Activated CD4-positive, alpha-beta T cell treated with anti-CD3 and anti-CD28 coated beads, Interleukin-2, amount 50 U/mL, for 16 hours (primary cell): ENCODE results near the gene CYSRT1.
A peak's percentile ranks its signal among the peaks of the same experiment; 100 is the strongest.

Experiments used
- DNase-seq: peaks from one replicate; pipeline ENCODE4 v3.0.0-alpha.2; 2020

Gene CYSRT1

GRCh38 chr9:137224830-137225694 is at the start of gene CYSRT1:
CYSRT1 (plus strand) TSS chr9:137225174; CDS start chr9:137225622, 448 bp downstream.
- DNase-seq, result no peak

DNA sequence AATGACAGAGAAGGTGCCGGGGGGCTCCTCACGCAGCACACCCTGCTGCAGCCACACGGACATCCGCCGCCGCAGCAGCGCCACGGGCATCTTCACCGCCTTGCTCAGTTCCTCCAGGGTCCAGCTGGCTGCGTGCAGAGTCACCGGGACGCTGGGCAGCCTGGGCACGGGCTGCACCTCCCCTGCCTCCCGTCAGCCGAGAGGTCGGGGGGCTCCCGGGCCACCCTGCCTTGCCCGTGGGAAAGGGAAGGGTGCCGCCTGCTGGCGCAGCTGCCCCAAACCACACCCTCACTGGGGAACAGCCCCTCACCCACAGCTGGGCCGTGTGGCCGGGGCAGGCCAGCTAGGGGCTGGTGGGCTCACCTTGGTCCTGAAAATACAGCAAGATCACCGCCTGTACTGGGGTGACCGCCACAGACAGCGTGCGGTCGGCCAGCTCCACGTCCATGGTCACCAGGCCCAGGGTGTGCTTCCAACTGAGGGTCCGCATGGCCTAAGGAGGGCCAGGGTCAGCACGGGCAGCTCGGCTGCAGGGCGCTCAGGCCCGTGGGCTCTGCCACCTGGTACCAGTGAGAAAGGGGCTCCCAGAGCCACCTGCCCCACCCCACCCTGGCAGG is 49.5 kb upstream of the CYSRT1 start:
- no peak for DNase-seq

DNA sequence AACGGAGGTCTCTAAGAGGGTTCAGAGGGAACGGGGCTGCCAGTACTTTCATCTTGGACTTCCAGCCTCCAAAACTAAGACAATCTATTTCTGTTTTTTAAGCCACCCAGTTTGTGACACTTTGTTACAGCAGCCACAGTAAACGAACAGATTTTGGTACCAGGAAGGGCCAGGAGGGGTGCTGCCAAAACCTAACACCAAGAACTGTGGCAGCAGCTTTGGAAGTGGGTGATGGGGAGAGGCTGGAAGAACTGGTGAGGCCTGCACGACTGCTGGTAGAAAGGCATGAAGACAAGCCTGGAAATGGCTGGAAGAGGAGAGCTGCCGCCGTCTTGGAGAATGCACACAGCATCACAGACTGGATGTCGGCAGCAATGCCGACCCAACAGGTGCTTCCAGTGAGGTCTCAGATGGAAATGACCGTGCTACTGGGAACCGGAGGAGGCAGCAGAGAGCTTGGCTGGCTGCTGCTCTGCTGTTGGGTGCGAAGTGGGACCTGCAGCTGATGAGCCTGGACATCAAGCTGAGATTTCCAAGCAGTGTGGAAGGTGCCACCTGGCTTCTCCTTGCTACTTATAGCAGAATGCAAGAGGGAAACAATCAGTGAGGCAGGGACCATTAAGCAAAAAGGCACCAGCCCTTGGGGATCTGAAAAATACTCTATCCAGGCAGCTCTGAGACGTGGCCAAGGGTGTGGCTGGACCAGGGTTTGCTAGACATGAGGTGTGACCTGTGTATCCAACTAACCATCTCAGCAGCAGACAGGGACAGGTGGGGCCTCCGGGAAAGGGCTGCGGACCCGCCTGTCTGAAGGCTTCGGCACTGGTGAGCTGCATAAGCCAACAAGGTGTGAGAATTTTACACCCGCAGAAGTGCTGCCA is 48.4 kb upstream of the CYSRT1 start:
- DNase-seq, result peak; percentile 38

DNA sequence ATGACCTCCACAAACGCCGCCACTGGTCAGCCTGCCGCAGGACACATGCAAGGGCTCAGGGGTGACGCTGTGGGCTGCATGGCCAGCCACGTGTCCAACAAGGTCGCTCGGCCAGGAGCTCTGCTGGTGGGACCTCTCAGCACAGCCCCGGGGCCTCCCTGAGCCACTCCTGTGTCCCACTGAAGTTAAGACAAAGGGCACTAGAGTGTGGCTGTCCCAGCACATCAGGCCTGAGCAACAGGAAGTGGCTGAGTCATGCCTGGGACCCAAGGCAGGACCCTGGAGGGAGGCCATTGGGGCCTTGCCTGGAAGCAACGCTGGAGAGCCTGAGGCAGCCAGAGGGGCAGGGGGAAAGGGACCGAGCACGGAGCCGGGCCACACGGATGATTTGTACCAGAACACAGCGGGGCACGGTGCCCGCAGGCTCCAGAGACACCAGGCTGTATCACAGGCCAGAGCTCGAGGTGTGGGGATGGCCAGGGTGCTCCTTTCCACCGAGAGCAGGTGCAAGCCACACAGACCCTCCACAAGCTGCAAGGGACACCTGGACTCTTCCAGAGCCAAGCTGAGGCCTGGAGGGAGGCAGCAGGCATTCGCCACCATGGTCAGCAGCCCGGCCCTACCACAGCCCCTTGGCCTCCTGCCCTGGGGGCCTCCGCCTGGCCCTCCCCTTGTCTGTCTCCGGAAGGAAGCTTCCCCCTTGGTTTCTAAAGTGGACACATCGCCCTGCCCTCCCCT is 46.6 kb upstream of the CYSRT1 start:
- DNase-seq, result no peak

- no peak for DNase-seq
Measured at GRCh38 chr9:137178939-137179630, 45.9 kb upstream of the CYSRT1 start.

GRCh38 chr9:137179761-137180160 is 45.2 kb upstream of the CYSRT1 start:
- DNase-seq, result no peak

DNA sequence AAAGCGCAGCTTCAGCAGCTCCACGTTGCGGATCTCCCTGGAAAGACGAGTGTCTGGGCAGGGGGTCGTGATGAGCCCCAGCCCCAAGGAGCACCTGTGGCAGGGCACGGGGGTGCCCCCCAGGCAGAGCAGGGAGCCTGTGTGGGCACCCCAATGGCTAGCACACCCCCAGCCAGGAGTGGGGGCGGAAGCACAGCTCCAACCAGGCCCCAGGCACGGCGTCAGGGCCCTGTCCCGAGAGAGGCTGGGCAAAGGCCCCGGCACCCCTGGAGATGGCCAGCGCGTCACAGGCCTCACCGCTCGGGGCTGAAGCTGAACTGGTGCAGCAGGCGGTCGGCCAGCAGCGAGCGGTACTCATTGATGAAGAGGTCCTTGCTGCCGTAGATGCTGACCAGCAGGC is 44.5 kb upstream of the CYSRT1 start:
- DNase-seq, result no peak

GRCh38 chr9:137181680-137182079 is 43.3 kb upstream of the CYSRT1 start:
- DNase-seq, result no peak

DNA sequence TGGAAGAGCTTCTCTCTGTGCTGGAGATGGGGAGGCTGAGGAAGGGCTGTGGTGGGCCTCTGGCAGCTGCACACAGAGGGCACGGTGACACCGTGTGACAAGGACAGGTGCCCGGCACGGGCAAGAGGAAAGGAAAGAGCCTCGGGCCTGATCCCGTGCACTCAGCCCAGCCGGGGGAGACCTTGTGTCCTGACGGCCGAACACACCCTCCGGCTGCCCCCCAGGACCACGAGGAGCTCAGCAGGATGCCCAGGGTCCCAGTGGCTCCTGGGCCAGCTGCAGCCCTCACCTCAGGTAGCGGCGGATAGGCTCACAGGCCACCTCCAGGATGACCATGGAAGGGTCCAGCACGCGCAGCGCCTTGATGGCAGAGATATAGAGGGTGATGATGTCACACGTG is 42.1 kb upstream of the CYSRT1 start:
- DNase-seq, result no peak

DNA sequence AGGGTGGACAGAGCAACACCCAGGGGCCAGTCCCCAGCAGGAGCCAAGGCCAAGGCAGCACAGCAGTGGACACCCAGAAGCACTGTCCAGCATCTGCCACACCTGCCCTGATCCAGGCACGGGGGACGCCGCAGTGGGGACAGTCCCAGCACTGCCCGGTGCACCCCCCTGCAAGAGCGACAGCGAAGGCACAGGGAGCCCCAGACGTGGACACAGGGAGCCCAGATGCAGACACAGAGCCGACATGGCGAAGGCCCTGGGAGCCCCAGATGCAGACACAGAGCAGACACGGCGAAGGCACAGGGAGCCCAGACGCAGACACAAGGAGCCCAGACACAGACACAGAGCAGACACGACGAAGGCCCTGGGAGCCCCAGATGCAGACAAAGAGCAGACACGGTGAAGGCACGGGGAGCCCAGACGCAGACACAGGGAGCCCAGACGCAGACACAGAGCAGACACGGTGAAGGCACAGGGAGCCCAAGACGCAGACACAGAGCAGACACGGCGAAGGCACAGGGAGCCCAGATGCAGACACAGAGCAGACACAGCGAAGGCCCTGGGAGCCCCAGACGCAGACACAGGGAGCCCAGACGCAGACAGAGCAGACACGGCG is 40.9 kb upstream of the CYSRT1 start:
- DNase-seq, result no peak

DNA sequence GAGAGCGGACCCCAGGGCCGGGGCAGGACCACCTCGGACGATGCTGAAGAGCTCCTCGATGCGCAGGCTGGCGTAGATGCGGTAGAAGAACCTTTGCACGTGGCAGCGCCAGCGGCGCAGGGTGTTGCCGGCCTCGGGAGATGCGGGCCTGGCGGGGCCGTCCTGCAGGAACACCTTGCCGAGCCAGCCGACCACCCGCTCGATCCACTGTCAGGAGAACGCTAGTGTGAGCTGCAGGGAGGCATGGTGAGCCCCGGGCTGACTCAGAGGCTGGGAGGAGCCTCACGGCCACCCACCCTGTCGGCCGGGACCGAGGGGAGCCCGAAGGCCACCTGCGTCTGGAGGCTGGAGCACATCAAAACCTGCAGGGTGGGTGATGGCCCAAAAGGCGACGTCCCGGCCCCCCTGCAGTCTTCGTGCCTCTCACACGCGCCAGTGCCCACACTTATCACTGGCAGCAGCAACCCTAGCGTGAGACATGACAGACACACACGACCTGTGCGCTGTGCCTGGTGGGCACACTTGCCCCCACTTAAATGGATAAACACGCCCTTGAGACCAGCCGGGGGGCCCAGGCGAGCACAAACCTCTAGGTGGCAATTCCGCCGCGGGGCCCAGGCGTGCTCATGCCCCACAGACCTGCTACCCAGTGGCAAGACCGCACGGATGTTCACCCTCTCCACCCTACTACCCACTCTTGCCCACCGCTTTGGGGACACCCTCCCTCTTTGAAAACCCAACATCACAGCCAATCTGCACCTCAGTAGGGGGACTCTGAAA is 39.9 kb upstream of the CYSRT1 start:
- DNase-seq, result no peak

DNA sequence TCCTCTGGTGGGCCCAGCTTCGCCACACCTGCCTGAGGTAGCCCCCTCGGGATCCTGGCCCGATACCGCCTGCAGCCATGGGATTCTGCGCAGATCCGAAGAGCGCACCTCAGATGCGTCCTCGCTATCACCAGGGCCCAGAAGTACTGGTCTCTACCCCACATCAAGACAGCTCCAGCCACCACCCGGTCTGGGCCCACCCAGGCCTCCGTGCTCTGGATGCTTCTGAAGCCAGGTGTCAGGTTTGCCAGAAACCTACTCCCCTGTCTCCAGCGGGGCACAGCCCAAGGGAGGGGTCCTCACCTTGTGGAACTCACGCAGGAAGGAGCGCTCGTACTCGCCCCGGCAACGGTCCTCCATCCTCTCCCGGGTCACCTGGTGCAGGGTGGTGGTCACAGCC is 39.1 kb upstream of the CYSRT1 start:
- no peak for DNase-seq

GRCh38 chr9:137186385-137186784 is 38.6 kb upstream of the CYSRT1 start:
- no peak for DNase-seq

DNA sequence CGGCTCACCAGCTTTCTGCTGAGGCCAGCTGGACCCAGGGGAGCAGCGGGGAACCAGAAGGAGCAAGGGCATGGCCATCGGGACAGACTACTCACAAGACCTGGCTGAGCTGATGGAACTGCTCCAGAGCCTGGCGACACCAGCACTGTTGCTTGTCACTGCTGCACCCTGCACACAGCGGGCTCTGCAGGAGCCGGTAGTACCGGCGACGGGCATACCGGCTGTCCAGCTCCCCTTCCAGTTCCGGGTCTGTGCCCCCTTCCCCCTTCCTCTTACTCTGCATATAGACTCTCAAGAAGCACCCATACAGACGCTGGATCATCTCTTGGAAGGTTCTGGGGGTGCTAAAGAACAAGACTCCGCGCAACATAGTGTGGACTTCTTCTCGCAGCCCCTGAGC is 37.6 kb upstream of the CYSRT1 start:
- no peak for DNase-seq

GRCh38 chr9:137188086-137188489 is 36.9 kb upstream of the CYSRT1 start:
- no peak for DNase-seq

DNA sequence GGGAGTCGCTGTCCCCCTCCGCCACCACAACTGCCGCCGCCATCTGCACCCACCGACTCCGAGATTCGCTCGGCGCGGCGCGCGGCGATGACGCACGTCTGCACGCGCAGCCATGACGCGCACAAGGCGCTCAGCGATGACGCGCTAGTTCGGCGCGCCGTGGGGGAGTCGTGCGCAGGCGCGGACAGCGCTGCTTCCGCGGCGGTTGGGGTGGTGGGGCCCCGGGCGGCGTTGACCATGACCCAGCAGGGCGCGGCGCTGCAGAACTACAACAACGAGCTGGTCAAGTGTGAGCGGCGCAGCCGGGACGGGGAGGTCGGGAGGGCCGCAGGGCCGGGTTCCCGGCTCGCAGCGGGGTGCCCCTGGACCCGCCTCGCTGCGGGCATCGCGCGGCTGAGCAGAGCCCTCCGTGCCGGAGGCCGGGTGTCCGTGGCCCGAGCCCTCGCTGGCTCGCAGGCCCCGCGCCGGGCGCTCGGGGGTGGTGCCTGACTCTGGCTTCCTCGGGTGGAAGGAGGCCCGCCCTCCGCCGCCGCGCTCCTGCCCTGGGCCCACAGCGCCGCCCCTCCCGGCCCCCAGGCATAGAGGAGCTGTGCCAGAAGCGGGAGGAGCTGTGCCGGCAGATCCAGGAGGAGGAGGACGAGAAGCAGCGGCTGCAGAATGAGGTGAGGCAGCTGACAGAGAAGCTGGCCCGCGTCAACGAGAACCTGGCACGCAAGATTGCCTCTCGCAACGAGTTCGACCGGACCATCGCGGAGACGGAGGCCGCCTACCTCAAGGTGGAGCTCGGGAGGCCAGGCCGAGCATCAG is 36.3 kb upstream of the CYSRT1 start, which contains the start of the genes ANAPC2 and SSNA1:
Gene ANAPC2, minus strand, starts transcription at position 71 of the 807 bp plus-strand sequence. Its CDS starts 28 bp downstream, at position 43.
Gene SSNA1, plus strand, starts transcription at position 187 of the 807 bp plus-strand sequence. Its CDS starts 51 bp downstream, at position 238.
- DNase-seq, result peak; percentile 94

GRCh38 chr9:137189297-137190295 is 35.4 kb upstream of the CYSRT1 start:
- no peak for DNase-seq

DNA sequence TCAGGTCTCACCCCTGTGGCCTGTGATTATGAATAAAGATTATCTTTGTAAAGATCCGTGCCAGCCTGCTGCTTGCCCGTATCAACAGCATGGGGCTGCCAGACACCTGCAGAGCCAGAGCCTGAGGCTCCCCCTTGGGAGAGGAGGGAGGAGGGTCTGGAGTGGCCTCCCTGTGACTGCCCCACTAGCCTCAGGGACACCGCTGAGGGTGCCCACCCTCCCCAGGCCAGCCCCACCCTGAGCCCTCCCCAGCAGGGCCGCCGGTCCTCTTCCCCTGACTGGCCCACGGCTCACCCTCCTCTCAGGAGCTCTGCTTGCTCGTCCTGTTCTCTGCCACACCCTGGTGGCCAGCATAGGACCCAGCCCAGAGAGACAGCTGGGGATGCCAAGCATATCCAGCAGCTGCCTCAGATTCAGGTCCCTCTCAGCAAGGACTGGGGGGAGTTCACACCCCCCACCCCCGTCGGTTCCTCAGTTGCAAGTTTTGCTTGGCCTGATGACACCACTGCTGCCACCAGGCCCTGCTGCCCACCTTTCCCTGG is 34.6 kb upstream of the CYSRT1 start:
- no peak for DNase-seq
